ENCODE results near the gene NBAS. TPM values are rescaled to one million over a fixed set of nuclear protein-coding genes. Genes with fewer than 3 reads are reported as not detected.

Gene NBAS
- total and polyA plus RNA-seq, 10 of the 15 experiments (the other 5 are each of a cell fraction or from before 2014, with no cell fraction given), result 4.3 to 32.7 (median 20.8) TPM

- Histone ChIP-seq H3K27ac (ENCODE audit: control insufficient read depth, insufficient read depth) (no peak overlapping the region), H3K4me3 (no peak overlapping the region), H4K20me1 (ENCODE audit: control insufficient read depth, insufficient read depth) (no peaks in the 10 kb centered on the region), H3K9ac (ENCODE audit: control insufficient read depth, insufficient read depth, low read length) (no peak overlapping the region), H3K4me1 (ENCODE audit: control insufficient read depth, insufficient read depth, low read length) (no peaks in the 10 kb centered on the region), H2AFZ (ENCODE audit: control insufficient read depth, low read depth, low read length) (no peak overlapping the region), H3K79me2 (ENCODE audit: control insufficient read depth, insufficient read depth, low read length) (no peaks in the 10 kb centered on the region), H3K9me3 (replicated peaks; ENCODE audit: control insufficient read depth, insufficient read depth, low read length) (no peaks in the 10 kb centered on the region), H3K27me3 (replicated peaks in 1 of 2; ENCODE audit: control insufficient read depth in 2 of 2, insufficient read depth in 2 of 2, low read length in 1 of 2) (no peaks in the 10 kb centered on the region), H3K4me2 (ENCODE audit: control insufficient read depth, insufficient read depth) (no peak overlapping the region), H3K36me3 (ENCODE audit: control insufficient read depth in 2 of 2, insufficient read depth in 2 of 2, low read length in 1 of 2) (peaks cover 1 to 6% of the 10 kb centered on the region in 2 experiments; a peak in 1 of 4 replicates)
- no TSS peak for BruUV-seq (replicated peaks)
- CTCF ChIA-PET, result no interaction called here
- RAD21 ChIA-PET (ENCODE audit: unreplicated experiment), result no interaction called here
- intact Hi-C loops (cut with micrococcal nuclease; ENCODE audit: unreplicated experiment), result no loop called here
- TF ChIP-seq ZNF274 (IDR thresholded peaks at IDR 0.05; ENCODE audit: insufficient read depth, insufficient read length) (no peak), HSF1 (IDR thresholded peaks at IDR 0.05; ENCODE audit: low read depth, low read length) (no peak), JUND (IDR thresholded peaks at IDR 0.05; ENCODE audit: low read depth, low read length) (no peak), SUPT20H (IDR thresholded peaks at IDR 0.05; ENCODE audit: borderline replicate concordance, control insufficient read depth, low read depth, low read length) (no peak), RELB (IDR thresholded peaks at IDR 0.05; ENCODE audit: low read depth) (no peak), STAT1 (conservative IDR thresholded peaks at IDR 0.05) (no peak)
- FAIRE-seq (no peak), ATAC-seq (no peak), DNase-seq (ENCODE audit: low read depth, low spot score) (no peak)
- POLR2A ChIA-PET, result no interaction called here
- SMC1A ChIA-PET (ENCODE audit: uncharacterized antibody, unreplicated experiment), result no interaction called here
- in situ Hi-C loops (cut with MboI), result no loop called here
- 87% methylated on average over 3 of the region's 3 CpGs for WGBS (ENCODE audit: insufficient coverage, insufficient replicate concordance, low lambda C conversion rate, missing lambda C conversion rate)
Observed at GRCh38 chr2:15408759-15409158, 152.4 kb downstream of the NBAS start.

All from GM12878 (cell line).